Smooth muscle cell (in vitro differentiated cells): ENCODE data around the gene PAX8. TPM values are rescaled to one million over a fixed set of nuclear protein-coding genes. Genes with fewer than 3 reads are reported as not detected.

Source experiments
- DNase-seq: peaks from one replicate; lab custom pipeline; 2025; ENCODE audit not compliant: unreplicated experiment; lab: John Stamatoyannopoulos, UW
- H2AFZ ChIP-seq: fragments of 200-600 bp; sonication (generic); 2 replicates; pipeline ENCODE4 v1.6.0; 2016; ENCODE audit warnings: antibody characterized with exemption, low read depth, mild to moderate bottlenecking
- H3F3A ChIP-seq: fragments of 200-600 bp; sonication (generic); 2 replicates; pipeline ENCODE4 v1.6.0; 2017; ENCODE audit warnings: antibody characterized with exemption, low read depth
- H3K27ac ChIP-seq: fragments of 200-600 bp; sonication (generic); 2 replicates; pipeline ENCODE4 v1.5.1; 2016; ENCODE audit warnings: low read depth, mild to moderate bottlenecking
- H3K27me3 ChIP-seq: fragments of 200-600 bp; sonication (generic); 2 replicates; pipeline ENCODE4 v1.6.1; 2016; ENCODE audit warnings: low read depth, mild to moderate bottlenecking
- H3K36me3 ChIP-seq: fragments of 200-600 bp; sonication (generic); 2 replicates; pipeline ENCODE4 v1.5.1; 2016; ENCODE audit warnings: low read depth
- H3K4me1 ChIP-seq: fragments of 200-600 bp; sonication (generic); 2 replicates; pipeline ENCODE4 v1.5.1; 2016; ENCODE audit warnings: low read depth
- H3K4me2 ChIP-seq: fragments of 200-600 bp; sonication (generic); 2 replicates; pipeline ENCODE4 v1.6.0; 2016; ENCODE audit warnings: mild to moderate bottlenecking
- H3K4me3 ChIP-seq: fragments of 200-600 bp; sonication (generic); 2 replicates; pipeline ENCODE4 v1.5.1; 2016; ENCODE audit warnings: mild to moderate bottlenecking
- H3K79me2 ChIP-seq: fragments of 200-600 bp; sonication (generic); 2 replicates; pipeline ENCODE4 v1.6.0; 2016; ENCODE audit warnings: low read depth, mild to moderate bottlenecking
- H3K9ac ChIP-seq: fragments of 200-600 bp; sonication (generic); 2 replicates; pipeline ENCODE4 v1.6.0; 2016; ENCODE audit warnings: low read depth
- H3K9me3 ChIP-seq: fragments of 200-600 bp; sonication (generic); replicated peaks from 2 replicates; pipeline ENCODE4 v1.5.1; 2016; ENCODE audit warnings: low read depth
- H4K20me1 ChIP-seq: fragments of 200-600 bp; sonication (generic); 2 replicates; pipeline ENCODE4 v1.6.0; 2016; ENCODE audit warnings: low read depth
- CTCF ChIP-seq: fragments of 200-600 bp; sonication (generic); IDR thresholded peaks from 2 replicates; pipeline ENCODE4 v1.5.1; 2017; ENCODE audit warnings: borderline replicate concordance, mild to moderate bottlenecking, antibody characterized with exemption; ENCODE audit not compliant: insufficient read depth, poor library complexity, severe bottlenecking
- WGBS: methylation state at CpG from one replicate; pipeline ENCODE4 v1.1.7; 2016; ENCODE audit warnings: low lambda C conversion rate; 5-methylcytosine and 5-hydroxymethylcytosine counted together
- polyA plus RNA-seq: library from polyadenylated mRNA; unstranded; fragments of >200 nt; fragmentation: Nextera tagmentation; extraction: Ambion mirVana; gene quantifications from 2 replicates; pipeline ENCODE4 v1.2.1, GENCODE V29; 2016
- total RNA-seq: library from RNA; depleted of rRNA; stranded (reverse); fragments of >200 nt; gene quantifications from 2 replicates; pipeline ENCODE4 v1.2.3, GENCODE V29; 2014

Gene PAX8
- total and polyA plus RNA-seq, 2 experiments from 2014 or later, result not detected

- Histone ChIP-seq H3K79me2 (no peaks in the 10 kb centered on the region), H3F3A (no peaks in the 10 kb centered on the region), H3K4me3 (no peak overlapping the region), H3K4me1 (peaks cover 14% of the 10 kb centered on the region), H2AFZ (no peak overlapping the region), H3K4me2 (no peak overlapping the region), H3K27ac (no peak overlapping the region), H4K20me1 (no peaks in the 10 kb centered on the region), H3K36me3 (no peaks in the 10 kb centered on the region), H3K9ac (no peak overlapping the region), H3K27me3 (no peaks in the 10 kb centered on the region), H3K9me3 (no peaks in the 10 kb centered on the region)
- no peak for DNase-seq
- TF ChIP-seq CTCF, result no peak
- 92% methylated on average over 1 of the region's 1 CpG for WGBS
Observed at GRCh38 chr2:113228351-113228750, 50.4 kb downstream of the PAX8 start.

- no peaks in the 10 kb centered on the region for H3K9me3 ChIP-seq
- H3K4me3 ChIP-seq, result no peak overlapping the region
- no peak overlapping the region for H3K27ac ChIP-seq
- no peak overlapping the region for H3K9ac ChIP-seq
- no peaks in the 10 kb centered on the region for H3F3A ChIP-seq
- peaks cover 14% of the 10 kb centered on the region for H3K4me1 ChIP-seq
- no peaks in the 10 kb centered on the region for H3K27me3 ChIP-seq
- no peaks in the 10 kb centered on the region for H3K36me3 ChIP-seq
- 90% methylated on average over 3 of the region's 3 CpGs for WGBS
- DNase-seq, result no peak
- TF ChIP-seq CTCF, result no peak
- H3K4me2 ChIP-seq, result no peak overlapping the region
- no peak overlapping the region for H2AFZ ChIP-seq
- no peaks in the 10 kb centered on the region for H3K79me2 ChIP-seq
- no peaks in the 10 kb centered on the region for H4K20me1 ChIP-seq
Observed at GRCh38 chr2:113227698-113228097, 51.0 kb downstream of the PAX8 start.

- Histone ChIP-seq H3K4me3 (no peak overlapping the region), H3K9me3 (no peaks in the 10 kb centered on the region), H3K27me3 (no peaks in the 10 kb centered on the region), H3K9ac (no peak overlapping the region), H3K4me1 (peaks cover 14% of the 10 kb centered on the region), H3K27ac (no peak overlapping the region), H4K20me1 (no peaks in the 10 kb centered on the region), H2AFZ (no peak overlapping the region), H3F3A (no peaks in the 10 kb centered on the region), H3K36me3 (no peaks in the 10 kb centered on the region), H3K79me2 (no peaks in the 10 kb centered on the region), H3K4me2 (no peak overlapping the region)
- DNase-seq, result no peak
- TF ChIP-seq CTCF, result no peak
- 36% methylated on average over 1 of the region's 1 CpG for WGBS
Observed at GRCh38 chr2:113227290-113227689, 51.4 kb downstream of the PAX8 start.

- no peaks in the 10 kb centered on the region for H3K79me2 ChIP-seq
- H3K9me3 ChIP-seq, result no peaks in the 10 kb centered on the region
- H3K27ac ChIP-seq, result no peak overlapping the region
- no peak for TF ChIP-seq CTCF
- peaks cover 14% of the 10 kb centered on the region for H3K4me1 ChIP-seq
- no peak overlapping the region for H3K4me2 ChIP-seq
- H3K36me3 ChIP-seq, result no peaks in the 10 kb centered on the region
- no peak overlapping the region for H2AFZ ChIP-seq
- no peak for DNase-seq
- no peak overlapping the region for H3K4me3 ChIP-seq
- no peaks in the 10 kb centered on the region for H3F3A ChIP-seq
- WGBS, result 88% methylated on average over 4 of the region's 4 CpGs
- H4K20me1 ChIP-seq, result no peaks in the 10 kb centered on the region
- H3K9ac ChIP-seq, result no peak overlapping the region
- no peaks in the 10 kb centered on the region for H3K27me3 ChIP-seq
Observed at GRCh38 chr2:113226462-113226861, 52.3 kb downstream of the PAX8 start.
